ENCODE measurements around the gene SFTPB.
"Not testable (repeated sequence)": the region's sequence is repeated elsewhere in the genome, so short reads cannot be mapped to it uniquely, and the experiment has no call there.

Gene SFTPB

DNA sequence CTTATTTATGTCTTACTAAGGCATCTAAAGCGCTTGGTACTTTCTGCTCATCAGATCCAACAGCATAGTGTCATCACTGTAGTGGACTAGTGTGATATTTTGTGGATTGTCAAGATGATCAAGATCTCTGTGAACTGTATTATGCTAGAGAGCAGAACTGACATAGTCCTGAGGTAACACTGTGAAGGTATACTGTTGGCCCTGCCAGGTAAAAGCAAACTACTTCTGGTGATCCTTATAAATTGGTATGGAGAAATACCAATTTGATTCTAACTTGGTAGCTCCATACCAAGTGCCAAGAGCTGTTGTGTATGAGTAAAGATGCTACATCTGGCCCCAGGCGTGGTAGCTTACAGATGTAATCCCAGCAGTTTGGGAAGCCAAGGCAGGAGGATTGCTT lies 15.9 kb downstream of the SFTPB start:
- DNase-seq: no peak

DNA sequence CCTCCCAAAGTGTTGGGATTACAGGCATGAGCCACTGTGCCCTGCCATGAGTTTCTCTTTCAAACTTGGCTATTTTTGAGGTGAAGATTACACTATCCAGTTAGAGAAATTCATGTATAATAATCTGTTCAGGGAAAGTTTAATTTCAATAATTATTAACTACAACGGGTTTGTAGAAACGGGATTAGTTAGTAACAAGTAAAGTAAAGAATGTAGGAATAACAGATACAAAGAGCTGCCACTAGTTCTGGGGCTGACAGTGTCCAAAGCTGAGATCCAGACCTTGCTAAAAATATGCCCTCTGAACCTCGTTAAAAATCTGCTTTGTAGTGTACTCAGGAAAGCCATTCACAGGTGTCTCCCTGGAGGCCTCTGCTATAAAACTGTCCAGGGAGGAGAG lies 16.9 kb downstream of the SFTPB start:
- DNase-seq: no peak

DNA sequence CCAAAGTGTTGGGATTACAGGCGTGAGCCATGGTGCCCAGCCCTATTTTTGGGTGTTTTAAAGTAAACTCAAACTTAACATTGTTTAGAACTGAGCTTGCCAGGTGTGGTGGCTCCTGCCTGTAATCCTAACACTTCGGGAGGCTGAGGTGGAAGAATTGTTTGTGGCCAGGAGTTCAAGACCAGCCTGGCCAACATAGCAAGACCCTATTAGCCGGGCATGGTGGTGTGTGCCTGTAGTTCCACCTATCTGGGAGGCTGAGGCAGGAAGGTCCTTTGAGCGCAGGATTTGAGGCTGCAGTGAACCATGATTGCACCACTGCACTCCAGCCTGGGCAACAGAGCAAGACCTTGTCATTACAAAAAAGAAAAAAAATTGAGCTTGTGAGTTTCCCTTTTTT lies 17.5 kb downstream of the SFTPB start:
- no peak for DNase-seq

DNA sequence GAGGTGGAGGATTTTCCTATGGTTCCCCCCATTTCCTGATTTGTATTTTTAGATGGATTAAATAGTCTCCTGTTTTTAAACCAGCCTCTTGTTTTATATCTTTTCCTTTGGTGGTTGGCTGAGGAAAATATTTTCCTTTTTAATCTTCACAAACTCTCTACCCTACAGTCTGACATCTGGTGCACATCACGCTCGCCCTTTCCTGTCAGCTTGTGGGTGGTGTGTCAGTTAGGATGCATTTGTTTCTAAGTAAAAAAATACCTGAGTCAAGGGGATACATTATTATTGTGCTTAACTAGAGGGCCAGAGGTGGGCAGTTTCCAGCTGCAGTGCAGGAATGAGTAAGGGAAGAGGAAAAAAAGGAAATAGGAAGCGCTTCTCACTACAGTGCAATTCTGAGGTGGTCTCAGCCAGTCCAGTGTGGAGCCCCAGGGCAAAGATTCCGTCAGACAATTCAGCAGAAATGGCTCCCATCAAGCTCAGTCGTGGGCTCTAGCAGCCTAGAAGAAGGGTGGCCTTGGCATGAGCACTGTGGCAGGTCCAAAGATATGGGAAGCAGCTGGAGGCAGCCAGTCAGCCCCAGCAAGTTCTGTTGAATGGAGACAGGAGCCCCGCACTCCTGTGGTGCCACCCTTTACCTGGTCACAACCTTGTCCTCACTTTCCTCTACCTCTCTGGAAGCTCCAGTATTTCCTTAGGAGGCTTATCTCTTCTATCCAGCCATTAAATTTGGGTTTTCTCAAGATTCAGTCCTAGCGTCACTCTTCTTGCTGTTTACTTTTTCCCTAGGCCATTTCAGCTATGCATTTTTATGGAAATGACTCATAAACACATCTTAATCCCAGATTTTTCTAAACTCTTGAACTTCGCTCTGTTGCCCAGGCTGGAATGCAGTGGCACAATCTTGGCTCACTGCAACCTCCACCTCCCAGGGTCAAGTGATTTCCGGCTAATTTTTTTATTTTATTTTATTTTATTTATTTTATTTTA lies 18.5 kb downstream of the SFTPB start:
- no peak for DNase-seq

DNA sequence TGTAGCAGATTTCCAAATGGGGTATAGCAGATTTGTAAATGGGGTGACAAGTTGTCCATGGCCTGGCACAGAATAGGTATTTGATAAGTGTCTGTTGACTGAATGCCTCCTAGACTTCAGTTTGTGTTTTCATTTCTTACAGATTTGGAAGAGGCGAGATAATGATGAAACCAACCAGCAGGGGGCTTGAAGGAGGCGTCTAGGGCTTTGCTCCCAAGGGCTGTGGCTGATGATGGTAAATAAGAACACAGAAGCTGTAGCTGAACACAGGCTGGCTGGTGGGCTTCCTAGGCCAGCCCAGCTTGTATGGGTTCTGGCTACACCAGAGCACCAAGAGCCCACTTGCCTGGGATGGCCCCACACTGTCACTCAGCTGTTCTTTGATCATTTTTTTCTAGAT lies 19.4 kb downstream of the SFTPB start:
- DNase-seq: no peak

DNA sequence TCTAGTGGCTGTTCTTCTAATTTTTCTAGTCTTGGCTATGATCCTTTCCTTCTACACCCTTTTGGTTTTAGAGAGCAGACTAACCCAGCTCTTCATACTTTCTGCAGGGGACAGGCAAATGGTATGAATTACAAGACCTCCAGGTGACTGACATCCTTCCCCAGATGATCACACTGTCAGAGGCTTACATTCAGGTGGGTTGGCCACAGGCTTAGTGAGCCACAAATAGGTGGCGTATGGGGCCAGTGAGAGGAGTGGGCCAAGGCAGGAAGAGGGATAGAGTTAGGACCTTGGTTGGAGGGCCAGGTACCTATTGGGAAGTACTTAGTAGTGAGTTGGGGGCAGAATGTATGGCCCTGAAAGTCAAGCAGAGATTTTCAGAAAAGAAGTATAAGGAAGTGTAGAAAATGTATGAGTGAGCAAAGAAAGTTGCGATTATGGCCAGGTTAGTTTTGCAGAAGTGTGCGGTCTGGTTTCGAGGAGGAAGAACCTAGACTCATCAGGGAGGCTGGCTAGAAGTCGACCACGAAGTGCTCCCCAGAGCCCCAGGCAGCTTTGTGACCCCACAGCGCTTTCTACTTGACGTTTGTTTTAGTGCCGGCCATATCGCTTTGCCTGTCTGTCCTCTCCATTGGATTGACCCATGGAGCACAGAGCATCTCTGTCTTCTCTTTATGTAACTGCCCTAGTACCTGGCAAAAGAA lies 20.0 kb downstream of the SFTPB start:
- no peak for DNase-seq

DNA sequence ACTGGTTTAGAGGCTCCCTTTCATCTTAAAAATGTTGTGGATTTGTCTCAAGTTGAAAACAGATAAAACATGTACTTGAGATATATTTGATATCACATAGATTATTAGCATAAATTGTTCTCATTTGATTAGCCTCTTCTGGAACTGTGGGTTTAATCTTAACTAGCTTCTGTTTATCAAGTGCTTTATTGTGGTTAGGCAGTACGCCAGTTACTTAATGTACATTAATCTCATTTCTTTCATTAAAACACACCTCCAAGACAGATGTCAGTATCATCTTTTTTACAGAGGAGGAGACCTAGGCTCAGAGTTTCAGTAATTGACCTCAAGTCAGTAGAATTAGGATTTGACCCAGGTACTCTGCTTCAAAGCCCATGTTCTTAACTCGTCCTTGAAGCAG lies 21.8 kb downstream of the SFTPB start:
- DNase-seq: no peak

DNA sequence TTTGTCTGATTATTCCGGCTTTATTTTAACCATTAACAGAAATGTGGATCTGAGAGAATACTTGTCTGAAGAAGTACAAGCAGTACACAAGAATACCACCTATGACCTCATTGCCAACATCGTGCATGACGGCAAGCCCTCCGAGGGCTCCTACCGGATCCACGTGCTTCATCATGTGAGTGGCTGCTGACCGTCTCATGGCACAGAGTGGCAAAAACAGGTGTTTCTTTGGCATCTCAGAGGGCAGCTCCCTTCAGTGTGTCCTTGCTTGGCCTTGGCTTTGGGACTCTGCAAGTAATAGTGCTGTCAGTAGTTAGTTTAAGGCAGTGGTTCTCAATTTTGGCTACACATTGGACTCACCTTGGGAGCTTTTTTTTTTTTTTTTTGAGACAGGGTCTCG lies 23.1 kb downstream of the SFTPB start:
- no peak for DNase-seq

DNA sequence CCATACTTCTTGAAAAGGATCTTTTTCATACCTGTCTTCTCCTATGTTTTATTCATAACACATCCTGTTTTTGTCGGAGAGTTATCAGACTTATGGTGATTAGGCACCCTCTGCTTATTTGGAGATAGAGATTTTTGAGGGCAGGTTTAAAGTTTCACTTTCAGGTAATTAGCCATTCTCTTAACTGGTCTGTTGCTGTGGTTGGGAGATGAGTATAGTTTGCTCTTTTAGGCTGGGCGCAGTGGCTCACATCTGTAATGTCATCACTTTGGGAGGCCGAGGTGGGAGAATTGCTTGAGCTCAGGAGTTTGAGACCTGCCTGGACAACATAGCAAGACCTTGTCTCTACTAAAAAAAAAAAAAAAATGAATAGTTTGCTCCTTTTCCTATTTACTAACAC lies 25.3 kb downstream of the SFTPB start:
- no peak for DNase-seq

DNA sequence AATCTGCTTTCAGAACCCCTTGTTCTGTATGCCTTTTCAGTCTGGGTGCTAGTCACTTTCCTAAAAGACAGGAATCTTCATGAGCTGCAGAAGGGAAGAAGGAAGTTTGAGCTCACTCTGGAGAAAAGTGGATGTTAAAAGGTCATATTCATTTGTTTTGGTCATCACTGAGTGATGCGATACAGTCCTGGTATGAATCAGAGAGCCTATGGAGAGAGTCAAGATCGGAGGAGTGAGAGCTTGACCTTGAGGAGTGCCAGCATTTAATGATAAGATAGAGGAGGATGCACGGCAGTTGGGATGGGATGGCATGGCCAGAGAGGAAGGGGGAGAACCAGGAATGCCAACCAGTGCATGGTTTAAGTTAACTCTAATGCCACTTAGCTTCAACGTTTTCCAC lies 32.4 kb downstream of the SFTPB start:
- no peak for DNase-seq

DNA sequence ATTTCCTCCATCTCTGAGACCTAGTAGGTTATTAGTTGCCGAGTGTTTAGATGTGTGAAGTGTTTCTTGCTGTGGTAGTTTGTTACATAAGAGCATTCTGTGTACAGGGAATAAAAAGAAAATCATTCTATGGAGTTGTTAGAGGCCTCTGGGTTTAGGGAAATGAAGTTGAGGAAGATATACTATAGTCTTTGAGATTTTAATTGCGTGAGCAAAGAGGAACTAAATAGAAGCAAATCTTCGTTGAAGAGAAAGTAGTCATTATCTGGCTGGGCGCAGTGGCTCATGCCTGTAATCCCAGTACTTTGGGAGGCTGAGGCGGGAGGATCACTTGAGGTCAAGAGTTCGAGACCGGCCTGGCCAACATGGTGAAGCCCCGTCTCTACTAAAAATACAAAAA lies 33.0 kb downstream of the SFTPB start:
- no peak for DNase-seq

DNA sequence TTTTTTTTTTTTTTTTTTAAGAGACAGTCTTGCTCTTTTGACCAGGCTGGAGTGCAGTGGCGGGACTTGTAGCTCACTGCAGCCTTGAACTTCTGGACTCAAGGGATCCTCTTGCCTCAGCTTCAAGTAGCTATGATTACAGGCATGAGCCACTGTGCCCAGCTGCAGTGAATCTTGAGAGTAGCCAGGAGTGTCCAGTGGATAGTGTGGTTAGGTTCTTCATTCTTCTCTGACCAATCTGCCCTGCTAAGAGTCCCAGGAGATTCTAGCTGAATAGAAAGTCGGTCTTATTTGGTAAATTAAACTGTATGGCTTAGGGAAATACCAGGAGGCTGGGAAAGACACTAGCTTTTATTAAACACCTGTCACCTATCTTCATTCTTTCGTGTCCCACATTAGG lies 36.7 kb downstream of the SFTPB start:
- no peak for DNase-seq

DNA sequence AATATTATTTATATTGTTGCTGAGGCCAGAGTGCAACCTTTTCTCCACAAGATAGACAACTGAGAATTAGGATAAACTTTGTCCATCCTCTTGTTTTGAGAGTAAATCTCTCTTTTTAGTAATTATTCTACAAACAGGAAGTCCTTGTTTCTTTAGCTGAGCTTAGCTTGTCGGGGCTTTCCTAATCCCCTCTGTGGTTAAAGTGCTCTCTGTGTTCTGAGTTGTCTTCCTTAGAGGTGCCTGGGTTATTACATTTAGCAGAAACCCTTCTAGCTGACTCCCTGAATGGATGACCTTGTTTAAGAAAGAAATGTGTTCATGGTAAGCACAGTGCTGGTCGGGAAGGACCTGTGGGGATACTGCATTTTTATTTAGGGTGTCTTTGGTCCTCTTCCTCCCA lies 39.3 kb downstream of the SFTPB start:
- DNase-seq: no peak

DNA sequence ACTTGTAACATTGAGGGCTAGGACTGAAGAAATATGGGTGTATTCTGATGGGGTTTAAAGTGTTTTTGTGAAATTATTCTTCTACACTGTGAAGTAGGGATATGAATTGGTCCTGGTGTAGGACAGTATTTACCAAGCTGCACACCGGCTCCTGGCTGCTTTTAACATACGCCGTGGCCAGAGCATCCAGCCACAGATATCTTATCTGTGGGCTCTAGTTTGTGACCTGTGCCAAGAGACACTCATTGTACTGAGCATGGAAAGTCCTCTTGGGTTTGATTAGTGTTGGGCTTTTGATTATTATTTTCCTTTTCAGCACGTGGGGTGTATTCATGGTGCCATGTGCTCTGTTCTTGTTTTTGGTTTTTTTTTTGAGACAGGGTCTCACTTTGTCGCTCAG lies 44.0 kb downstream of the SFTPB start:
- DNase-seq: no peak

DNA sequence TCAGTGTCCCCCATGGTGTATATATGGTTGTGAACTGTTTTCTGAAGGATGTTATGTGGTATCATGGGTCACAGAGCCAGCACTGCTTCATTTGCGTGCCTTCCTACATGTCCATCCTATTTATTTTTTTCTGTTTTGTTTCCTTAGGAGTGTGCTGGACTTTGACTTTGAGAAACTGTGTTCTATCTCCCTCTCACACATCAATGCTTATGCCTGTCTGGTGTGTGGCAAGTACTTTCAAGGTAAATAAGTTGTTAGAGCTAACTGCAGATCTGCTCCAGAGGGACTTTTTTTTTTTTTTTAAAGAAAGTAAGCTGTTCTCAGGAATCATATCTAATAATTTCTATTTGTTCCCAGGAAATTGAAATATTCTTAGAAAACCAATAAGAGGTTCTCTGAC lies 46.7 kb downstream of the SFTPB start:
- no peak for DNase-seq

DNA sequence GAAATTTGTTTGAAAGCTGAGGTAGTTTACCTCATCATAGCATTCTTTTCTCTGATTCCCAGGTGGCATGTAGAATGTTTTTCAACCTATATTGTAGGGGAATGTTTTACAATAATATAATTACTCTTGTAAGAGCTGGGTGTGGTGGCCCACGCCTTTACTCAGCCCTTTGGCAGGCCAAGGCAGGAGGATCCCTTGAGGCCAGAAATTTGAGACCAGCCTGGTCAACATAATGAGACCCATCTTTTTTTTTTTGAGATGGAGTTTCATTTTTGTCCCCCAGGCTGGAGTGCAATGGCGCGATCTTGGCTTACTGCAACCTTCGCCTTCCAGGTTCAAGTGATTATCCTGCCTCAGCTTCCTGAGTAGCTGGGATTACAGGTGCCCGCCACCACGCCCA lies 48.4 kb downstream of the SFTPB start:
- no peak for DNase-seq

DNA sequence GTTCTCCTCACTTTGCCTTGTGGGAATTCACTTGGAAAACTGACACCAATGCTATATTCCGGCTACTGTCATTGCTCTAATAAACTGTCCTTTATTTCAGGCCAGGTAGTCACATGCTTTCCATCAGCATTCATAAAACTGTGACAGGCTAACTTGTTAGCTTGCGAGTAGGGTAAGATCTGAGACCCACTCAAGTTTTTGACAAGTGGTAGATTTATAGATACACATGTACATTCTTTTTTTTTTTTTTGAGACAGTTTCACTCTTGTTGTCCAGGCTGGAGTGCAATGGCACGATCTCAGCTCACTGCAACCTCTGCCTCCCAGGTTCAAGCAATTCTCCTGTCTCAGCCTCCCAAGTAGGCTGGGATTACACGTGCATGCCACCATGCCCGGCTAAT lies 50.3 kb downstream of the SFTPB start:
- DNase-seq: not testable (repeated sequence)

DNA sequence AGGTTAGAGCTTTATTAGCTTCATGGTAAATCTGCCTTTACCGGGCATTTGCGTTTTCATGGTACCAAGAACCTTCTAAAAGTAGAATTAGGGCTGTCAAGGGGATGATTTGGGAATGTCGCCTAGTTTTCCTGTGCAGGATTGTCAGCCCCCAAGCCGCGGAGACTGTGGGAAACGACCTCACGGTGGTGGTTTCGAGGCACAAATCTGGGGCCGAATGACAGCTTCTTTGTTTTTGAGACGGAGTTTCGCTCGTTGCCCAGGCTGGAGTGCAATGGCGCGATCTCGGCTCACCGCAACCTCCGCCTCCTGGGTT lies 52.6 kb downstream of the SFTPB start:
- no peak for DNase-seq

DNA sequence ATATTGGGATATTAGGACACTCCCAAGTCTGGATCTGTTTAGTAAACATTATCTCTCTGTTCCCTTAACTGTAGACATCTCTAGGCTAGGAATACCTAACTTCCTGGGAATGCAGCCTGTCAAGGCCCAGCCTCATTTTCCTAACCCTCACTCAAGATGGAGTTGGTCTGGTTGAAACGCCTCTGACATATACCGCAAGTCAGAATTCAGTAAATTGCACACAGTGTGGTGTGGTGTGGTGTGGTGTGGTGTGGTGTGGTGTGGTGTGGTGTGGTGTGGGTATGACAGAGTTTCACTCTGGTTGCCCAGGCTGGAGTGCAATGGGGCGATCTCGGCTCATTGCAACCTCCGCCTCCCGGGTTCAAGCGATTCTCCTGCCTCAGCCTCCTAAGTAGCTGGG lies 53.2 kb downstream of the SFTPB start:
- DNase-seq: not testable (repeated sequence)

DNA sequence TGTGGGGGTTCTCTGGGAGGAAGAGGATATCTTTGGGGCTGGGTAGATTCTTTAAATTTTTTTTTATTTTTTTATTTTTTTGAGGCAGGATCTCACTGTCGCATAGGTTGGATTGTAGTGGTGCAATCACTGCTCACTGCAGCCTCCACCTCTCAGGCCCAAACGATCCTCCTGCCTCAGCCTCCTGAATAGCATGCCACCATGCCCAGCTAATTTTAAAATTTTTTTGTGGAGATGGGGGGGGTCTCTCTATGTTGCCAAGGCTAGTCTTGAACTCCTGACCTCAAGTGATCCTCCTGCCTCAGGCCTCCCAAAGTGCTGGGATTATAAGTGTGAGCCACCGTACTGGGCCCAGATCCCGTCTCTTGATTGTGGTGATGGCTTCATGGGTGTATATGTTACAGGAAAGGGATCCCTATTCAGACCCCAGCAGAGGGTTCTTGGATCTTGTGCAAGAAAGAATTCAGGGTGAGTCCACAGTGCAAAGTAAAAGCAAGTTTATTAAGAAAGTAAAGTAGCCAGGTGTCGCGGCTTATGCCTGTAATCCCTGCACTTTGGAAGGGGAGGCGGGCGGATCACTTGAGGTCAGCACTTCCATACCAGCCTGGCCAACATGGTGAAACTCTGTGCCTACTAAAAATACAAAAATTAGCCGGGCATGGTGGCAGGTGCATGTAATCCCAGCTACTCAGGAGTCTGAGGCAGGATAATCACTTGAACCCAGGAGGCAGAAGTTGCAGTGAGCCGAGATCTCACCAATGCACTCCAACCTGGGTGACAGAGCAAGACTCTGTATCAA lies 54.1 kb downstream of the SFTPB start:
- no peak for DNase-seq

DNA sequence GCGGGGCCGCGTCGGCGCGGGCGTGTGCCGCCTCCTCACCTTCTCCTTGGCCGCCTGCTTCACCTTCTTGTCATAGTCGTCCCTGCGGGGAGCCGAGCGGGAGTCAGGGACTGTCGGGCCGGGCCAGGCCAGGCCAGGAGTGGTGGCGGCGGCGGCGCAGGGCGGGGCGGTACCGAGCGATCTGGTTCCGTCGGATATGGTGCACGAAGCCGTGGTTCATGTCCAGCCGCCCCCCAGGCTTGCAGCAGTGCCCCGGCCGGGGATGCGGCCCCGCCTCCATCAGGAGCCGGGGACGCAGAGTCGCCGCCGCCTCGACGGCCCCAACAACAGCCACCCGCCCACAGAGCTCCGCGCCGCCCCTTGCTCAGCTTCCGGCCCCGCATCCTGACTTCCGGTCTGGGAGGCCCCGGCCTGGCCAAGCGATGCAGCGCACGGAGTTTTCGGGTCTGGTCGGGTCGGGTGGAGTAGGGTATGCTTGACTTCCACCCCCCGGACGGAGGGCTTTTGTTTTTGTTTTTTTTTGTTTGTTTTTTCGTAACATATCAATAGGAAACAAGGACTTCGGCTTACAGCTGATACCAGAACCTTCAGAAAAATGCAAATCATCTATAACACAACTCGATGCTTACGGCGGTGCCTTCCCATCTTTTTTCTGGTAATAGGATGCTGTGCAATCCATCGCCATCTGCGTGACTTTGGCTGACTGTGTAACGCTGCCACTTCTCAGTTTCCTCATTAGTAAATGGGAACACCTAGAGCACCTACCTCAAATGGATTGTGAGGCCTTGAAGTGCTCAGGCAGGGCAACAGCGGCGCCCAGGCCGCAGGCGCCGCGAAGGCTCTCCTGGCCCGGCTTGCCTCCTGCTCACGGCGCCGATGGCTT lies 56.1 kb downstream of the SFTPB start, which contains the start of gene C2orf68:
C2orf68 (minus strand) TSS at position 362 of the 883 bp plus-strand sequence; CDS start at position 280, 82 bp downstream.
- DNase-seq: peak; percentile 70

DNA sequence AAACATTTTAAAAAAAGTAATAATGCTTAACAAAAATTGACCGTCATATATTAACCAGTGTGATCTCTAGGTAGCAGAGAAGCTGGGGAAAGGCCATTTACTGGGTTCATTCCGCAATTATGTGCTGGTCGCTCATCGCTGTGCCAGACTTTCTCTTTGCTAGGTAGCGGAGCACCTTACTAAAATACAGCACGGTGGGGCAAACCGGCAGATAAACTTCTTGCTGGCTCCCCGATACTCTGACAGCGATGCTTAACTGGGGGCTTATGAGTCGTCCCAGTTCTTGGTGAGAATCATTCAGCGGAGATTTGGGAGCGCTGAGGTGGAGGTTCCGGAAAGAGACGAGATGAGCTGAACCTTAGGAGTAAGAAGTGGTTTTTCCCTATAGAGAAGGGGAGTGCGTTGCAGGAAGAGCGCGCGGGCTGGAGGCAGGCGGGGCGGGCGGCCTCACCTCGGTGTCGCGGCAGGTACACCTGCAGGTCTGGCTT lies 56.7 kb downstream of the SFTPB start:
- DNase-seq: no peak
